KBM-7 (cell line): ENCODE results near the gene FAM50A.

Experiments used
- DNase-seq: peaks from one replicate; pipeline ENCODE4 v3.0.0-alpha.2; 2015
- in situ Hi-C: fragments of 300-500 bp; cut with MboI; formaldehyde crosslinking; loops from 2 replicates; pipeline ENCODE4 v1.14.3; 2020; ENCODE audit warnings: low sequenced_read_pairs, low pct_unique_long_range_greater_than_20kb, mixed read lengths

FAM50A gene

DNA sequence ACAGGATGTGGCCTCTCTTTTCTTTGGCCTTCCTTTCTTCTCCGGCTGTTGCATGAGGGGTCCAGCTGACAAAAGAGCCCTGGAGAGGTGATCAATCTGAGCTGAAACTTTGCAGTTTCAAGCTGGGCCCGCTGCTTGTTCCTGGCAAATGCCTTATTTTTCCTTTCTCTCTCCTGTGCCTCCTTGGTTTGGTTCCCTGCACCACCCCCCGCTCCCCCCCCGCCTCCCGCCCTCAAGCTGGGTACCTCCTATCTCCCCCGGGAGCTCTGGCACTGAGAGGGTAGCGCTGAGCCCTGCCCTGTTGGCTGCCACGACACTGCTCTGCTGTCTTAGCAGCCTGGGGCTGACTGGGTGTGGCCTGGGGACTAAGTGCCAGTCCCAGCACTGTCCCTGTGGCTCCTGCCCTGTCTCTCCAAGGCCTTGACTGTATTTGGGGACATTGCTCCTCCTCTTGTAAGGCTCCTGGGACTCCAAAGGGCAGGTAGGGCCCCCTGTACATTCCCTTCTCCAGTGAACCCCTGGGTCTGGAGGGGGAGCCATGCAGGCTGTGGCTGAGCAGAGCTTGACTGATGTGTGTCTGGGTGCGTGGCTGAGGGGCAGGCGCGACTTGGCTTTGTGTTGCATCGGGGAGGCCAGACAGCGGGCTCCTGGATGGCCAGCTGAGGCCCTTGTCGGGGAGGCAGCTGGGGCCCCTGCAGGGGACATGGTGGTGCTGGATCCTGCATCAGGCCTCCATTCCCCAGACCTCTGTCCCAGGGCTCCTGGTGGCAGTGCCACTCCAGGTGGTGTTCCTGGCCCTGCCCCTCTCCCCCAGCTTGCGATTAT lies 15.2 kb downstream of the FAM50A start:
- in situ Hi-C loops: no loop called here
- DNase-seq: no peak

DNA sequence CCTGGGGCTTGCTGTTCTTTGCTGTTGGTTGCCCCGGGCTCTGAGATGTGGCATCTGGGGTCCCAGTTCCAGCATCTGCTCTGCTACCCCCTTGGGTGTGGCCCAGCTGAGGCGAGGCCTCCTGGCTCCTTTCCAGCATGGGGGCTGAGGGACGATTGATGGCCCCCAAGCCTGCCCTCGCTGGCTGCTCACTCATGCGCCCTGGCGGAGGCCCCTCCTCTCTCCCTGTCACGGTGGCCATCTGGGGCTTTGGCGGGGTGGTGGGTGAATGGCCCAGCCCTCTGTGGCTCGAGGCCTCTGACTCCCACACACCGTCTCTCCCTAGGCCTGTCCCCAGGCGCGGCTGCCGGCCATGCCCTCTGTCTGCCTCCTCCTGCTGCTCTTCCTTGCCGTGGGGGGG lies 15.9 kb downstream of the FAM50A start:
- in situ Hi-C loops: no loop called here
- peak; percentile 49 for DNase-seq

DNA sequence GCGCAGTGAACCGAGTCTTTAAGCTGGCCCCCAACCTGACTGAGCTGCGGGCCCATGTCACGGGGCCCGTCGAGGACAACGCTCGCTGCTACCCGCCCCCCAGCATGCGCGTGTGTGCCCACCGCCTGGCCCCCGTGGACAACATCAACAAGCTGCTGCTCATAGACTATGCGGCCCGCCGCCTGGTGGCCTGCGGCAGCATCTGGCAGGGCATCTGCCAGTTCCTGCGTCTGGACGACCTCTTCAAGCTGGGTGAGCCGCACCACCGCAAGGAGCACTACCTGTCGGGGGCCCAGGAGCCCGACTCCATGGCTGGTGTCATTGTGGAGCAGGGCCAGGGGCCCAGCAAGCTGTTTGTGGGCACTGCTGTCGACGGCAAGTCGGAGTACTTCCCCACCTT lies 16.4 kb downstream of the FAM50A start:
- no peak for DNase-seq
- in situ Hi-C loops: no loop called here

DNA sequence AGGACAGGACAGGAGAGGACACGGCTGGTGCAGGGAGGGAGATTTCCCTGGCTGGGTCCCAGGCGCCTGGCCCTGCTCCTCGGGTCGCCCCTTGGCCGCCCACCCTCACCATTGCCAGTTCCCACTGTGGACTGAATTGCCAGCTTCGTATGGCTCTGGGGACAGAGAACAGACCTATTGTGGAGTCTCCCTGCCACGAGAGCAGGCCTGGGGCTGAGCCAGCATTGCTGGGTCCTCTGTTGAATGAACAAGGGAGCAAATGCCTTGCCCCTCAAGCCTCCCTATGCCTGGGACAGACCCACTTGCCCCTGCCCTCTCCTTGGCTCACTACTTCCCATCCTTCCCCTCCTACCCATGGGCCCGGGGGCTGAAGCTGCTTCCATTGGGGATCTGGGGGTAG lies 18.5 kb downstream of the FAM50A start:
- in situ Hi-C loops: no loop called here
- DNase-seq: no peak

DNA sequence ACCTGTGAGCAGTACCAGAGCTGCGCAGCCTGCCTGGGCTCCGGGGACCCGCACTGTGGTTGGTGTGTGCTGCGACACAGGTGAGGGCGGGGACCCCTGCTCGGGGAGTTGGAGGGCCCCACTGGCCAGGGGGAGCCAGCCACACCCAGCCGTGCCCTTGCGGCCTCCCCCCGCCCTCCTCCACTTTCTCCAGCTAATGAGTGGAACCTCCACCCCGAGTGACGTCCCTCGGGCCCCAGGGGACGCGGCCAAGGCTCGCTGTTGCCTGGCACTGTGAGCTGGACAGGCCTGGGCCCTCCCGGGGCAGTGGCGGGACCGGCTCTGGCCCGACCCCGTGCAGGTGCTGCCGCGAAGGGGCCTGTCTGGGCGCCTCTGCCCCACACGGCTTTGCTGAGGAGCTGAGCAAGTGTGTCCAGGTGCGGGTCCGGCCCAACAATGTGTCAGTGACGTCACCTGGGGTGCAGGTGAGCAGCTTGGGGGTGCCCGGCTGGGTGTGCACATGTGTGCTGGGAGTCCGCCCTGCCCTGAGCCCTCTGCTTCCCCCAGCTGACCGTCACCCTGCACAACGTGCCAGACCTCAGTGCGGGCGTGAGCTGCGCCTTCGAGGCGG lies 19.8 kb downstream of the FAM50A start:
- DNase-seq: no peak
- in situ Hi-C loops: no loop called here

DNA sequence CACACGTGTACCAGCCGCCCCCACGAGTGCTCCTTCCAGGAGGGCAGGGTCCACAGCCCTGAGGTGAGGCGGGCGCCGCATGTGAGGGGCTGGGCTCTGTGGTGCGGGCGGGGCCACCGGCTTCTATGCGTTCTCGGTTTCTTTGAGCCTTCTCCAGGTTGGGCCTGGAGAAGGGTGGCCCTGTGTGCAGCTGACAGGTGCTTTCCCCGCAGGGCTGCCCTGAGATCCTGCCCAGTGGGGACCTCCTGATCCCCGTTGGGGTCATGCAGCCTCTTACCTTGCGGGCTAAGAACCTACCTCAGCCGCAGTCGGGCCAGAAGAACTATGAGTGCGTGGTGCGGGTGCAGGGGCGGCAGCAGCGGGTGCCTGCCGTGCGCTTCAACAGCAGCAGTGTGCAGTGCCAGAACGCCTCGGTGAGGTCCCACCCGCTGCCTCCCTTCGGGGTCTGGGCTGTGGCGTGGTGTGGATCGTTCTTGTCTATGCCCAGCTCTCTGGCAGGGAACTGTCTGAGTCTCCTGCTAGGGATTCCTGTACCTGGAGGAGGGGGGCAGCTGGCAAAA lies 20.9 kb downstream of the FAM50A start:
- DNase-seq: no peak
- in situ Hi-C loops: no loop called here

DNA sequence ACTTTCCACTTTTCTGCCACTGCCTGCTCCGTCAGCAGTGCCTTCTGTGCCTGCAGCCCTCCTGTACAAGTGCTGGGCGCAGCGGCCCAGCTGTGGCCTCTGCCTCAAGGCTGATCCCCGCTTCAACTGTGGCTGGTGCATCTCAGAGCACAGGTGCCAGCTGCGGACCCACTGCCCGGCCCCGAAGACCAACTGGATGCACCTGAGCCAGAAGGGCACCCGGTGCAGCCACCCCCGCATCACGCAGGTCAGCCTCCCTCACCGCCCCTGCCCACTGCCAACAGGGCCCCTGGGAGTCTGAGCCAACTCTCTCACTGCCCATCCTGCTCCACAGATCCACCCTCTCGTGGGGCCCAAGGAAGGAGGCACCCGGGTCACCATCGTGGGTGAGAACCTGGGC lies 21.7 kb downstream of the FAM50A start:
- in situ Hi-C loops: no loop called here
- DNase-seq: no peak

GRCh38 chrX:154466036-154466435 lies 22.1 kb downstream of the FAM50A start:
- DNase-seq: no peak
- in situ Hi-C loops: no loop called here

DNA sequence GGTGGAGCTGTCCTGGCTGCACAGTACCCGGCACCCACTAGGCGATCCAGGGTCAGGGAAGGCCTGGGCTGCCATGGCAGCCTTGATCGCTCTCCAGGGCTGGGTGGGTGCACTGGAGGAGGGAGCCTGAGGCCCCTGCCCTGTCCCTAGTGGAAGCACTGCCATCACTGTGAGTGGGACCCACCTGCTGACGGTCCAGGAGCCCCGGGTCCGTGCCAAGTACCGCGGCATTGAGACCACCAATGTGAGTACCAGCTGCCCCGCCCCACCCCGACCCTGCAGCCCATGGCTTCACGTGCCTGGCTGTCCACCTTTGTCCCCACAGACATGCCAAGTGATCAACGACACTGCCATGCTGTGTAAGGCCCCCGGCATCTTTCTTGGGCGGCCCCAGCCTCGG lies 23.0 kb downstream of the FAM50A start:
- no peak for DNase-seq
- in situ Hi-C loops: no loop called here

DNA sequence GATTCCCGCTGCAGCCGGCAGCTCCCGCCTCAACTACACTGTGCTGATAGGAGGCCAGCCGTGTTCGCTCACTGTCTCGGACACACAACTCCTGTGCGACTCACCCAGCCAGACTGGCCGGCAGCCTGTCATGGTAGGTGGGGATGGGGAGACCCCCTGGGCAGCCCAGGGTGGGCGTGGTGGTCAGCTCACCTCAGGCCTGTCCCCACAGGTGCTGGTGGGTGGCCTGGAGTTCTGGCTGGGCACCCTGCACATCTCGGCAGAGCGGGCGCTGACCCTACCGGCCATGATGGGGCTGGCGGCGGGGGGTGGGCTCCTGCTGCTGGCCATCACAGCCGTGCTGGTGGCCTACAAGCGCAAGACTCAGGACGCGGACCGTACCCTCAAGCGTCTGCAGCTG lies 23.6 kb downstream of the FAM50A start:
- in situ Hi-C loops: no loop called here
- no peak for DNase-seq

DNA sequence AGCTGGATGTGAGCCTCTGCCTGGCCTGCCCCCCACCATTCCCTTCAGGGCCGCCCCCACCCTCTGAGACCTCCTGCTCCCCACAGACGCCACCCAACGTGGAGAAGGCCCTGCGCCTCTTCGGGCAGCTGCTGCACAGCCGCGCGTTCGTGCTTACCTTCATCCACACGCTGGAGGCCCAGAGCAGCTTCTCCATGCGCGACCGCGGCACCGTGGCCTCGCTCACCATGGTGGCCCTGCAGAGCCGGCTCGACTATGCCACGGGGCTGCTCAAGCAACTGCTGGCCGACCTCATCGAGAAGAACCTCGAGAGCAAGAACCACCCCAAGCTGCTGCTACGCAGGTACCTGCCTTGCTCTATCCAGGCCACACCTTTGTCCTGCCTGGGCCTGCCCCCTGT lies 24.3 kb downstream of the FAM50A start:
- in situ Hi-C loops: no loop called here
- no peak for DNase-seq

GRCh38 chrX:154469114-154469513 lies 25.2 kb downstream of the FAM50A start:
- in situ Hi-C loops: no loop called here
- no peak for DNase-seq

GRCh38 chrX:154469880-154470279 lies 25.9 kb downstream of the FAM50A start:
- in situ Hi-C loops: no loop called here

GRCh38 chrX:154470434-154470833 lies 26.5 kb downstream of the FAM50A start:
- DNase-seq: no peak
- in situ Hi-C loops: no loop called here

More at GRCh38 chrX:154469880-154470279, 25.9 kb downstream of the FAM50A start:
- DNase-seq: no peak

- DNase-seq: no peak
- in situ Hi-C loops: no loop called here
Observed at GRCh38 chrX:154470914-154471568, 27.1 kb downstream of the FAM50A start.

- DNase-seq: no peak
- in situ Hi-C loops: no loop called here
Observed at GRCh38 chrX:154471839-154472684, 28.1 kb downstream of the FAM50A start.

DNA sequence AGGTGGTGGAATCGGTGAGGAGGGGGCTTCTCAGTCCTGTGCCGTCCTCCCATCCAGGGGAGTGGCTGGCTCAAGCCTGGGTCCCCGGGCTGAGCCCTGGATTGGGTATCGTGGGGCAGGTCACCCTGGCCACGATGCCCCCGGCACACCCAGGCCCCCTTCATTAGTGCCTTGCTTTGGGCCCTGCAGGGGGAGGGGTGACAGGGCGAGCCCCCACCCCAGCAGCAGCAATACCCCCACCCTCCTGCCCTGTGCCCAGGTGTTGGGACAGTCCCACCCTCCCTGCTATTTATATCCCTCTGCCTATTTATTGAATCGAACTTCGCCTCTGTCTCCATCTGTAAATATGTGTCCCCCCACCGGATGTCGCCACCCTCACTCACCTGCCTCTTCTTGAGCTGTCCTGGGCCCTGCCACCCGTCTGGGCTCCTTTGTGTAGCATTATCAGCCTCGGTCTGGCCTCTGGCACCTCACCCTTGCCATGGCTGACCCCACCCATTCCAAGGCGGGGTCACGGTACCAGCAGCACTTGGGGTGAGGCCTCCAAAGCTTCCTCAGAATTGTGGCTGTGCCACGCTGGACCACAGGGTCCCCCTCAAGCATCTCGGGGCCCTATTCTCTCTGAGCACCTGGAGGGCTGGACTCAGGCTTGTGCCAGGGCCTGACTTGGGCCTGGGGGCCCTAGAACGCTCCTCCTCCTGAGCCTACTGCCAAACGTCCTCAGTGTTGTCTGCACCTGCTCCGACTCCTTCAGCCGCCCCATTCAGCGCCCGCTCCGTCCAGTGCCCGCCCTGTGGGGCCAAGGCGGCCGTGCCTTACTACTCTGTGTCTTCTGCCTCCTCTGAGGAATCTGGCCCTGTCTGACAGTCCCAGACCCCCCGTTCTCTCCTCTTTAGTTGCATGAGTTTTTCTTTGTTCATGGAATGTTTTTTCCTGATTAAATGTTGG lies 29.0 kb downstream of the FAM50A start:
- in situ Hi-C loops: no loop called here
- no peak for DNase-seq

- DNase-seq: no peak
- in situ Hi-C loops: no loop called here
Observed at GRCh38 chrX:154473683-154474082, 29.7 kb downstream of the FAM50A start.
